Amygdala (tissue), 56 donors: ENCODE data around the gene TMBIM1.

Experiments
- DNase-seq, 56 donors: peaks; one replicate each; lab custom pipeline; 2025; lab: John Stamatoyannopoulos, UW

Gene TMBIM1

GRCh38 chr2:218292048-218293014 is at the start of gene TMBIM1:
TMBIM1 (minus strand) TSS chr2:218292503; CDS start chr2:218282141, 10,362 bp downstream.
- DNase-seq, result peak in 43 of 56 donors; percentile 14 to 80 (median 52)

GRCh38 chr2:218341381-218341780 is 49.1 kb upstream of the TMBIM1 start:
- no peak for DNase-seq

GRCh38 chr2:218340656-218341055 is 48.4 kb upstream of the TMBIM1 start:
- DNase-seq, result no peak

- DNase-seq, result no peak
Measured at GRCh38 chr2:218334531-218334930, 42.2 kb upstream of the TMBIM1 start.

GRCh38 chr2:218332920-218333645 is 40.8 kb upstream of the TMBIM1 start:
- DNase-seq, result peak in 2 of 56 donors; percentile 29 to 42

GRCh38 chr2:218332288-218332687 is 40.0 kb upstream of the TMBIM1 start:
- DNase-seq, result no peak

- no peak for DNase-seq
Measured at GRCh38 chr2:218331745-218332144, 39.4 kb upstream of the TMBIM1 start.

GRCh38 chr2:218329826-218330593 is 37.7 kb upstream of the TMBIM1 start:
- DNase-seq, result peak in 12 of 56 donors; percentile 2 to 41 (median 22)

- DNase-seq, result no peak
Measured at GRCh38 chr2:218329027-218329825, 36.9 kb upstream of the TMBIM1 start.

GRCh38 chr2:218328294-218328693 is 36.0 kb upstream of the TMBIM1 start:
- DNase-seq, result no peak

- DNase-seq, result no peak
Measured at GRCh38 chr2:218327451-218328210, 35.3 kb upstream of the TMBIM1 start.

- DNase-seq, result no peak
Measured at GRCh38 chr2:218326315-218326714, 34.0 kb upstream of the TMBIM1 start.

GRCh38 chr2:218325566-218326160 is 33.4 kb upstream of the TMBIM1 start:
- no peak for DNase-seq

- no peak for DNase-seq
Measured at GRCh38 chr2:218323526-218324472, 31.5 kb upstream of the TMBIM1 start.

GRCh38 chr2:218322768-218323525 is 30.6 kb upstream of the TMBIM1 start:
- peak in 43 of 56 donors; percentile 27 to 98 (median 53) for DNase-seq

GRCh38 chr2:218320704-218321336 is 28.5 kb upstream of the TMBIM1 start:
- DNase-seq, result no peak
